Upper lobe of left lung (tissue), 4 donors: Measurements from ENCODE around the gene PTPRK.

Source experiments
- CTCF ChIP-seq, 6 experiments: fragments of 450-650 bp in 4 of 6; fragments of 200-600 bp in 2 of 6; sonication (generic) in 2 of 6; IDR thresholded peaks; one replicate each; pipeline ENCODE4 v1.5.1; 2016 to 2019; ENCODE audit warnings: antibody characterized with exemption in 6 of 6
- POLR2A ChIP-seq, 4 donors: fragments of 450-650 bp; IDR thresholded peaks; one replicate each; pipeline ENCODE4 v1.5.1; 2016 to 2017; ENCODE audit warnings: antibody characterized with exemption in 4 of 4, mild to moderate bottlenecking in 2 of 4

- TF ChIP-seq CTCF (IDR thresholded peaks at IDR 0.05) (no peak), POLR2A (IDR thresholded peaks at IDR 0.05) (no peak)
Observed at GRCh38 chr6:128271527-128271926, 248.9 kb downstream of the PTPRK start.
